Heart right ventricle (tissue), 16 donors: ENCODE results near the gene DNM3. TPM values are rescaled to one million over a fixed set of nuclear protein-coding genes. Genes with fewer than 3 reads are reported as not detected.
A peak's percentile ranks its signal among the peaks of the same experiment; 100 is the strongest.

Experiments
- ATAC-seq, 8 donors: fragments of 200-7000 bp; cut with Tn5 transposase; one replicate each; pipeline ENCODE4 v1.9.1; 2020; ENCODE audit warnings: mild to moderate bottlenecking in 8 of 8, moderate library complexity in 8 of 8, moderate number of reproducible peaks in 1 of 8
- DNase-seq, 2 donors: peaks; one replicate each; pipeline ENCODE4 v3.0.0-alpha.2; 2020
- H3K27ac ChIP-seq, 10 donors: fragments of 200-600 bp; sonication (generic) in 2 of 10; one replicate each; pipeline versions ENCODE4 v1.5.0 to v1.8.0; 2020 to 2022; ENCODE audit warnings: mild to moderate bottlenecking in 3 of 10
- H3K27me3 ChIP-seq, 7 donors: fragments of 200-600 bp; one replicate each; pipeline ENCODE4 v1.8.0; 2021 to 2022; ENCODE audit warnings: mild to moderate bottlenecking in 2 of 7
- H3K36me3 ChIP-seq, 9 donors: fragments of 200-600 bp; sonication (generic) in 1 of 9; one replicate each; pipeline versions ENCODE4 v1.5.0 to v1.8.0; 2020 to 2022; ENCODE audit warnings: mild to moderate bottlenecking in 2 of 9
- H3K4me1 ChIP-seq, 9 donors: fragments of 200-600 bp; sonication (generic) in 1 of 9; one replicate each; pipeline versions ENCODE4 v1.5.0 to v1.8.0; 2020 to 2022; ENCODE audit warnings: mild to moderate bottlenecking in 4 of 9
- H3K4me3 ChIP-seq, 10 donors: fragments of 200-600 bp; sonication (generic) in 2 of 10; one replicate each; pipeline versions ENCODE4 v1.5.0 to v1.8.0; 2020 to 2022; ENCODE audit warnings: mild to moderate bottlenecking in 7 of 10, moderate library complexity in 2 of 10
- H3K9me3 ChIP-seq, 11 donors: fragments of 200-600 bp in 10 of 11; sonication (generic) in 2 of 11; one replicate each; pipeline versions ENCODE4 v1.5.0 to v1.8.0; 2013 to 2022; ENCODE audit warnings: mild to moderate bottlenecking in 2 of 11, control low read depth in 1 of 11, moderate library complexity in 1 of 11
- CTCF ChIP-seq, 9 donors: fragments of 200-600 bp; sonication (generic) in 2 of 9; IDR thresholded peaks; one replicate each; pipeline versions ENCODE4 v1.5.0 to v1.8.0; 2021 to 2022; ENCODE audit warnings: antibody characterized with exemption in 9 of 9, mild to moderate bottlenecking in 5 of 9, moderate library complexity in 1 of 9
- WGBS, 2 donors: extraction: QIAGEN DNeasy Blood & Tissue Kit; methylation state at CpG; one replicate each; pipeline ENCODE4 v1.1.7; 2013; ENCODE audit warnings: inconsistent platforms in 1 of 2; 5-methylcytosine and 5-hydroxymethylcytosine counted together
- intact Hi-C, 10 donors: fragments of 100-400 bp; cut with DNase I; formaldehyde crosslinking; loops; one replicate each; pipeline versions ENCODE4 v1.11.1 to v1.14.2; 2022
- polyA plus RNA-seq, 2 donors: library from polyadenylated mRNA; stranded (reverse); fragments of 200-250 nt; gene quantifications; one replicate each; pipeline ENCODE4 v1.2.3, GENCODE V29; 2013
- total RNA-seq, 10 donors: library from RNA; stranded (reverse); fragmentation: NEBNext Ultra II Directional in 3 of 10; extraction: Animal tissue kit (Norgen Biotek cat#: 25700) in 3 of 10; gene quantifications; one replicate each; pipeline versions ENCODE4 v1.2.1 to v1.2.4, GENCODE V29; 2021 to 2023
- donor health status: Arrhythmogenic right ventricular cardiomyopathy.
- donor health status: ischemic (EF 13 %, LVEDD 7.1; RV severe dilation, severe dysfunction).
- donor health status: healthy with polysubstance abuse.
- donor health status: DM: no; HTN: yes; CAD: no.
- donor health status: DM: no; HTN: no; CAD: no.
- donor health status: ischemic (EF 25% LVEDD 6.9; RV normal size, moderate dysfunction).
- donor health status: ischemic (EF 25% LVEDD 5.7; RV mildly dilated, moderate dysfunction).
- donor health status: healthy.
- donor health status: DM: yes; HTN: yes; CAD: no.
- donor health status: Ischemic cardiomyopathy.
- donor health status: ischemic (EF 35%, LVEDD 5.7; RV mildly dilated, moderate dysfunction).
- donor health status: nonischemic (EF 11% LVEDD 7.7; RV severe dilation, severe dysfunction).
- donor health status: DM: yes; HTN: yes; CAD: no.
- donor health status: PGD.
- donor health status: ischemic (EF 29% LVEDD 5.4; RV normal size, mild dysfunction).
- donor health status: nonischemic (EF 23%, LVEDD 6.1; RV moderate dilation, normal function).

DNM3 gene
- total and polyA plus RNA-seq, 12 donors: 0.77 to 2.8 (median 2.2) TPM

GRCh38 chr1:172269644-172270043 lies 428.3 kb downstream of the DNM3 start:
- no peak overlapping the region for H3K27ac ChIP-seq
- intact Hi-C loops: no loop called here

DNA sequence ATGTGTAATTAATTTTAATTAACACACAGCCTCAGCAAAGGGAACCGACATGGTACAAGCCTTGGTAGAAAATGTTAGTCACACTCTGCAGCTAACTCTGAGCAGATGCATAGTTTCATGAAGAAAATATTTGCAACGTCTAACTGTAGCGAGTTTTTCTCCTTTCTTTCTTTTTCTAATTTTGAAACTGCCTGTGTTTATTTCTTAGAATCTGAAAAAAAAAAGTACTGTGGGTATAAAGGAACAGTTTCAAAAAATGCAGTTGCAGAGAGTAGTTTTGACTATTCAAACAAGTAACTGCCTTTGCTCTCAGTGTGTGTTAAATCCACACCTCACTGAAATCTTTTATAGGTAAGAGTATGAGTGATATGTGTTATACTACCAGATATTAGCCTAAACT lies 429.3 kb downstream of the DNM3 start:
- Histone ChIP-seq H3K27ac (peak overlapping the region in 1 of 10 donors; percentile 19), H3K4me3 (no peak overlapping the region), H3K9me3 (no peaks in the 10 kb centered on the region), H3K36me3 (no peaks in the 10 kb centered on the region), H3K4me1 (peaks cover 0 to 12% (median 0%) of the 10 kb centered on the region in 9 donors), H3K27me3 (no peaks in the 10 kb centered on the region)
- DNase-seq (no peak), ATAC-seq (no peak)
- WGBS, 2 donors: 51 to 57% methylated on average over 3 of the region's 3 CpGs
- no peak for TF ChIP-seq CTCF (IDR thresholded peaks at IDR 0.05)
- intact Hi-C loops: no loop called here

More at GRCh38 chr1:172269644-172270043, 428.3 kb downstream of the DNM3 start:
- DNase-seq (no peak), ATAC-seq (peak in 1 of 8 donors; percentile 35)
- Histone ChIP-seq H3K9me3 (no peaks in the 10 kb centered on the region), H3K4me1 (peaks cover 0 to 12% (median 0%) of the 10 kb centered on the region in 9 donors), H3K27me3 (no peaks in the 10 kb centered on the region), H3K36me3 (no peaks in the 10 kb centered on the region), H3K4me3 (no peak overlapping the region)
- TF ChIP-seq CTCF (IDR thresholded peaks at IDR 0.05): no peak
- 87 to 92% methylated on average over 3 of the region's 3 CpGs for WGBS, 2 donors

DNA sequence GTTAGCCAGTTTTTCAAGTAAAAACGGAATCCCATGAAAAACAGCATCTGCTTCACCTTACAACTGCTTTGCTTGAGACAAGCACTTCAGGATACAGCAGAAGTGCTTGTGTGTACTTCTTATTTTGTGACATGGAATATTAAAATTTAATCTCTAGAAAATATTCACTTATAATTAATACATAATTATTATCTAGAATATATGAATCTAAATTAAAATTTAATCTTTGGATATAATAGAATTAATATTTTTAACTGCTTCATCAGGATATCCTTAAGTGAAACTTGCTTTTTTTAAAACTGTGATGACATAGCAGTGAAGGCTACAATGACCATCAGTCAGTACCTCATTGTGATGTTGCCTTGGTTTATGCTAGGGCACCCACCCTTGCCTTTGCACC lies 430.8 kb downstream of the DNM3 start:
- Histone ChIP-seq H3K4me3 (no peak overlapping the region), H3K9me3 (no peaks in the 10 kb centered on the region), H3K27ac (no peak overlapping the region), H3K4me1 (peaks cover 0 to 12% (median 0%) of the 10 kb centered on the region in 9 donors), H3K36me3 (no peaks in the 10 kb centered on the region), H3K27me3 (no peaks in the 10 kb centered on the region)
- DNase-seq (no peak), ATAC-seq (no peak)
- intact Hi-C loops: no loop called here
- TF ChIP-seq CTCF (IDR thresholded peaks at IDR 0.05): no peak
- 0 to 41% methylated on average over 1 of the region's 1 CpG for WGBS, 2 donors

DNA sequence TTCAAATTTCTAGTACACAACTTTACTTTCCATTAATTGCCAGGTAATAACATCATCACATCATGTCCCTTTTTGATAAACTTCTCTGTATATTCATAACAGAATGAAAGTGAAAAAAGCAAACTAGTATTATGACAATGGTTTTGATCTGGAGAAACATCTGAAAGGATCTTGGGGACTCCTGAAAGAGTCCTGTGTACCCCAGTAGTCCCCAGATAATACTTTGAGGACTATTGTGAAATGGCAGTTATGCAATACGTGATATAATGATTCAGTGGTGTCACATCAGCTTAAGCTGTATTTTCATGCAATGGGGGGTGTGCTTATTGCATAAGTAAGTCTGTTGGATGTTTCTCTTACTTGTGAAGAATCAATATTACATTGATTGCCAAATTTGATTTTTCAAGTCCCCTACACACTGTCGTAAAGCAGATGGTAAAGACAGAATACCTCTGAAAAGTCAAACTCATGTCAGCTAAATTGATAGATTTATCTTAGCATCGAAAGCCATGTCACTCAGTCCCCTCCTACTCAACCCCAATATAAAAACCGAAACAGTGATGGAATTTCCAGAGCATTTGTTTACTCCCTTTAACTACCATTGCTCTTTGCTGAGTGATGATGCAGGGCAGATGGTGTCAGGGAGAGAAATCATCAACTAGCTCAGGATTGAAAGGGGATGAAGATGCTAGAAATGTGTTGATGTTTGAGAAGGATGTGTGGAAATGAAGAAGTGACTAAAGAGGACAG lies 432.5 kb downstream of the DNM3 start:
- Histone ChIP-seq H3K4me3 (no peak overlapping the region), H3K27ac (no peak overlapping the region), H3K36me3 (no peaks in the 10 kb centered on the region), H3K9me3 (no peaks in the 10 kb centered on the region), H3K4me1 (peaks cover 0 to 12% (median 0%) of the 10 kb centered on the region in 9 donors), H3K27me3 (no peaks in the 10 kb centered on the region)
- DNase-seq: no peak
- TF ChIP-seq CTCF (IDR thresholded peaks at IDR 0.05): no peak
- intact Hi-C loops: no loop called here
- peak in 1 of 8 donors; percentile 53 for ATAC-seq
- WGBS, 2 donors: 73% methylated on average over 4 of the region's 4 CpGs
